ENCODE data around the gene XIRP2.

The XIRP2 gene

DNA sequence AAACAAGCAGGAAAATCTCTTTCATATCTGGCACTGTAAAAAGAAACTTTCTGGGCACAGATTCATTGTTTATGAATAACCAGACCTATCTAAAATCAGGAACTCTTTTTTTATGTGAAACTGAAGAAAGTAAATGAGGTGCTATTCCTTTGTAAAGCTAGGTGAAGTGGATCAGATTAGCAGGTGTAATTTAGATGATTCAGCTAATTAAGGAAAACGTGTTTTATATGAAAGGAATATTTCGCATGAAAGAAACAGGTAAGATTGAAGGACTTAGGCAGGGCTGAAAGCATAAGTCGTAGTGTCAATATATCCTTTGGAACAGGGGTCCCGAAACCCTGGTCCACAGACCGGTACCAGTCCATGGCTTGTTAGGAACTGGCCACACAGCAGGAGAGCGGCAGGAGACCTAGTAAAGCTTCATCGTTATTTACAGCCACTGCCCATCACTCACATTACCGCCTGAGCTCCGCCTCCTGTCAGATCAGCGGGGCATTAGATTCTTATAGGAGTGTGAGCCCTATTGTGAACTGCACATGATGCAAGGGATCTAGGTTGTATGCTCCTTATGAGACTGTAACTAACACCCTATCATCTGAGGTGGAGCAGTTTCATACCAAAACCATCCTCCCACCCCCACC is 20.3 kb upstream of the XIRP2 start:
- no peak for DNase-seq (ENCODE audit: extremely low read depth, insufficient read length)
- TF ChIP-seq CTCF (IDR thresholded peaks at IDR 0.05; ENCODE audit: insufficient read depth, low read length, poor library complexity, severe bottlenecking): no peak
- Histone ChIP-seq H3K27me3 (replicated peaks; ENCODE audit: control insufficient read depth, insufficient read depth, low read length) (no peaks in the 10 kb centered on the region), H3K36me3 (ENCODE audit: control insufficient read depth, insufficient read depth, low read length) (no peaks in the 10 kb centered on the region), H3K4me3 (replicated peaks; ENCODE audit: low read depth, low read length) (no peak overlapping the region)

- H3K4me3 ChIP-seq (replicated peaks; ENCODE audit: low read depth, low read length): no peak overlapping the region
- TF ChIP-seq CTCF (IDR thresholded peaks at IDR 0.05; ENCODE audit: insufficient read depth, low read length, poor library complexity, severe bottlenecking): no peak
- H3K36me3 ChIP-seq (ENCODE audit: control insufficient read depth, insufficient read depth, low read length): no peaks in the 10 kb centered on the region
- no peak for DNase-seq (ENCODE audit: extremely low read depth, insufficient read length)
- no peaks in the 10 kb centered on the region for H3K27me3 ChIP-seq (replicated peaks; ENCODE audit: control insufficient read depth, insufficient read depth, low read length)
Measured at GRCh38 chr2:166870346-166870745, 17.9 kb upstream of the XIRP2 start.

- TF ChIP-seq CTCF (IDR thresholded peaks at IDR 0.05; ENCODE audit: insufficient read depth, low read length, poor library complexity, severe bottlenecking): no peak
- no peak for DNase-seq (ENCODE audit: extremely low read depth, insufficient read length)
- Histone ChIP-seq H3K4me3 (replicated peaks; ENCODE audit: low read depth, low read length) (no peak overlapping the region), H3K36me3 (ENCODE audit: control insufficient read depth, insufficient read depth, low read length) (no peaks in the 10 kb centered on the region), H3K27me3 (replicated peaks; ENCODE audit: control insufficient read depth, insufficient read depth, low read length) (no peaks in the 10 kb centered on the region)
Measured at GRCh38 chr2:166881177-166881576, 7.1 kb upstream of the XIRP2 start.

DNA sequence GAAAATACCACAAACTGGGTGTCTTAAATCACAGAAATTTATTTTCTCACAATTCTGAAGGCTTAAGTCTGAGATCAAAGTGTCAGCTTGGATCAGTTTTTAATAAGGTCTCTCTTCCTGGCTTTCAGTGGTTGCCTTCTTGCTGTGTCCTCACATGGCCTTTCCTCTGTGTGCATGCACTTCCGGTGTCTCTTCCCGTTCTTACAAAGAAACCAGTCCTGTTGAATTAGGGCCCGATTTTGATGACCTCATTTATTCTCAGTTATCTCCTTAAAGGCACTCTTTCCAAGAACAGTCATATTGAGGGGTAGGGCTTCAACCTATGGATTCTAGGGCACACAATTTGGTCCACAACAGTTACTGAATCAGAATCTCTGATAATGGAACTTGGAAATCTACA is 5.4 kb upstream of the XIRP2 start:
- no peak overlapping the region for H3K4me3 ChIP-seq (replicated peaks; ENCODE audit: low read depth, low read length)
- TF ChIP-seq CTCF (IDR thresholded peaks at IDR 0.05; ENCODE audit: insufficient read depth, low read length, poor library complexity, severe bottlenecking): no peak
- H3K27me3 ChIP-seq (replicated peaks; ENCODE audit: control insufficient read depth, insufficient read depth, low read length): no peaks in the 10 kb centered on the region
- no peaks in the 10 kb centered on the region for H3K36me3 ChIP-seq (ENCODE audit: control insufficient read depth, insufficient read depth, low read length)
- no peak for DNase-seq (ENCODE audit: extremely low read depth, insufficient read length)

- no peak for TF ChIP-seq CTCF (IDR thresholded peaks at IDR 0.05; ENCODE audit: insufficient read depth, low read length, poor library complexity, severe bottlenecking)
- no peak for DNase-seq (ENCODE audit: extremely low read depth, insufficient read length)
- Histone ChIP-seq H3K27me3 (replicated peaks; ENCODE audit: control insufficient read depth, insufficient read depth, low read length) (no peaks in the 10 kb centered on the region), H3K36me3 (ENCODE audit: control insufficient read depth, insufficient read depth, low read length) (no peaks in the 10 kb centered on the region), H3K4me3 (replicated peaks; ENCODE audit: low read depth, low read length) (no peak overlapping the region)
Measured at GRCh38 chr2:166891727-166892126, 3.4 kb downstream of the XIRP2 start.

DNA sequence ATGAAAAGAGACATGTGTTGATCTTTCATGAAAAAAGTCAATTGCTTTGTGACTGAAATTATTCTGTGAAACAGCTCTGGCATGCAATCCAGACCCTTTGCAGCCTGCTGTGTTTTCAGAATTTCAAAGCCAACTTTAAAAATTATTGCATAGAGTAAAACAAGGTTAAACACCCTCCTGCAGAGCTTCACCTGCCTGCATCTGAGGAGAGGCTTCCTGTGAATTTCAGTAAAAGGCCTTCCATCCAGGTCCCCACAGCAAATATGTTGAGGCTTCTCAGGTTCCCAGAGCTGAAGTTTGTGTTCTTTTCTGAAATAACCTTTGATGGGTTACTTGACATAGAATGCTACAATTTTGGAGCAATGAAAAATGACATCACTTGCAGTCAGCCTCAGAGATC is 4.1 kb downstream of the XIRP2 start:
- Histone ChIP-seq H3K27me3 (replicated peaks; ENCODE audit: control insufficient read depth, insufficient read depth, low read length) (no peaks in the 10 kb centered on the region), H3K36me3 (ENCODE audit: control insufficient read depth, insufficient read depth, low read length) (no peaks in the 10 kb centered on the region), H3K4me3 (replicated peaks; ENCODE audit: low read depth, low read length) (no peak overlapping the region)
- no peak for TF ChIP-seq CTCF (IDR thresholded peaks at IDR 0.05; ENCODE audit: insufficient read depth, low read length, poor library complexity, severe bottlenecking)
- no peak for DNase-seq (ENCODE audit: extremely low read depth, insufficient read length)
